Neural cell (in vitro differentiated cells): Measurements from ENCODE around the gene CDH4.

Experiments used
- EZH2 ChIP-seq: fragments of 200-600, 300-800 bp; shearing (Covaris generic), sonication (generic); IDR thresholded peaks from 2 replicates; pipeline ENCODE4 v1.6.1; 2014; ENCODE audit warnings: antibody characterized with exemption, low read length, borderline replicate concordance, mild to moderate bottlenecking; ENCODE audit not compliant: insufficient read depth, poor library complexity, severe bottlenecking
- POLR2AphosphoS5 ChIP-seq: IDR thresholded peaks from 2 replicates; pipeline ENCODE4 v1.6.1; 2012
- RAD21 ChIP-seq: fragments of 450-650 bp; conservative IDR thresholded peaks from 2 replicates; pipeline ENCODE4 v1.6.1; 2014; ENCODE audit warnings: antibody characterized with exemption, mild to moderate bottlenecking, moderate library complexity
- REST ChIP-seq: IDR thresholded peaks from 2 replicates; pipeline ENCODE4 v1.6.1; 2012; ENCODE audit warnings: borderline replicate concordance

- TF ChIP-seq EZH2 (no peak), RAD21 (no peak), POLR2AphosphoS5 (no peak), REST (no peak)
Observed at GRCh38 chr20:61701802-61702201, 449.7 kb downstream of the CDH4 start.
